ENCODE data around the gene ACTL6B.

- TF ChIP-seq EHMT2 (IDR thresholded peaks at IDR 0.05; ENCODE audit: low read depth) (no peak), RCOR1 (IDR thresholded peaks at IDR 0.05; ENCODE audit: low read depth, low read length) (no peak), CTCF (IDR thresholded peaks at IDR 0.05) (no peak), MYC (IDR thresholded peaks at IDR 0.05; ENCODE audit: borderline replicate concordance, low read length) (no peak), MAZ (IDR thresholded peaks at IDR 0.05; ENCODE audit: borderline replicate concordance, low read depth, low read length) (no peak), HOXB13 (CRISPR knock-in tag; IDR thresholded peaks at IDR 0.05; ENCODE audit: low read depth) (no peak), POLR2A (IDR thresholded peaks at IDR 0.05; ENCODE audit: low read length) (no peak), CHD2 (IDR thresholded peaks at IDR 0.05; ENCODE audit: low read length, partially characterized antibody) (no peak), RFX5 (IDR thresholded peaks at IDR 0.05) (no peak), ZFP36 (IDR thresholded peaks at IDR 0.05; ENCODE audit: borderline replicate concordance, partially characterized antibody) (no peak), EP300 (IDR thresholded peaks at IDR 0.05) (no peak), MAFK (IDR thresholded peaks at IDR 0.05; ENCODE audit: partially characterized antibody) (no peak)
- TF ChIP-seq, protein P1, sequence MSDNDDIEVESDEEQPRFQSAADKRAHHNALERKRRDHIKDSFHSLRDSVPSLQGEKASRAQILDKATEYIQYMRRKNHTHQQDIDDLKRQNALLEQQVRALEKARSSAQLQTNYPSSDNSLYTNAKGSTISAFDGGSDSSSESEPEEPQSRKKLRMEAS (IDR thresholded peaks at IDR 0.05), result no peak
- TF ChIP-seq, protein P2, sequence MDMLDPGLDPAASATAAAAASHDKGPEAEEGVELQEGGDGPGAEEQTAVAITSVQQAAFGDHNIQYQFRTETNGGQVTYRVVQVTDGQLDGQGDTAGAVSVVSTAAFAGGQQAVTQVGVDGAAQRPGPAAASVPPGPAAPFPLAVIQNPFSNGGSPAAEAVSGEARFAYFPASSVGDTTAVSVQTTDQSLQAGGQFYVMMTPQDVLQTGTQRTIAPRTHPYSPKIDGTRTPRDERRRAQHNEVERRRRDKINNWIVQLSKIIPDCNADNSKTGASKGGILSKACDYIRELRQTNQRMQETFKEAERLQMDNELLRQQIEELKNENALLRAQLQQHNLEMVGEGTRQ (IDR thresholded peaks at IDR 0.05), result no peak
Measured at GRCh38 chr7:100642534-100642907, 13.7 kb downstream of the ACTL6B start.
